ENCODE measurements around the gene LYZL6.

LYZL6 gene

GRCh38 chr17:35943537-35943936, at the start of gene LYZL6:
Gene LYZL6, minus strand, starts transcription at chr17:35943713. Its CDS starts 4,357 bp downstream, at chr17:35939356.
- no peak for FAIRE-seq

- no peak for FAIRE-seq
These were observed 47.6 kb upstream of the LYZL6 start for GRCh38 chr17:35991075-35991474.

GRCh38 chr17:35988164-35988563, 44.7 kb upstream of the LYZL6 start:
- FAIRE-seq: no peak

GRCh38 chr17:35986643-35987042, 43.1 kb upstream of the LYZL6 start, which contains the start of gene CCL14:
Gene CCL14, minus strand, starts transcription at chr17:35986729. Its CDS starts 80 bp downstream, at chr17:35986649.
- FAIRE-seq: no peak

GRCh38 chr17:35984140-35984539, 40.6 kb upstream of the LYZL6 start:
- no peak for FAIRE-seq

GRCh38 chr17:35982409-35983191, 39.1 kb upstream of the LYZL6 start:
- no peak for FAIRE-seq

GRCh38 chr17:35981908-35982330, 38.4 kb upstream of the LYZL6 start:
- FAIRE-seq: no peak

GRCh38 chr17:35981246-35981645, 37.7 kb upstream of the LYZL6 start, which contains the start of gene CCL16:
Gene CCL16, minus strand, starts transcription at chr17:35981497. Its CDS starts 77 bp downstream, at chr17:35981420.
- FAIRE-seq: no peak

- FAIRE-seq: no peak
These were observed 34.8 kb upstream of the LYZL6 start for GRCh38 chr17:35978346-35978745.

GRCh38 chr17:35977509-35977908, 34.0 kb upstream of the LYZL6 start:
- no peak for FAIRE-seq

GRCh38 chr17:35973333-35974260, 30.1 kb upstream of the LYZL6 start:
- FAIRE-seq: no peak

GRCh38 chr17:35972945-35973332, 29.4 kb upstream of the LYZL6 start:
- FAIRE-seq: no peak

- no peak for FAIRE-seq
These were observed 29.0 kb upstream of the LYZL6 start for GRCh38 chr17:35972535-35972934.

GRCh38 chr17:35972066-35972465, 28.6 kb upstream of the LYZL6 start:
- FAIRE-seq: no peak

GRCh38 chr17:35969558-35970380, 26.3 kb upstream of the LYZL6 start:
- no peak for FAIRE-seq

GRCh38 chr17:35968520-35969054, 25.1 kb upstream of the LYZL6 start:
- FAIRE-seq: no peak

GRCh38 chr17:35965272-35965671, 21.8 kb upstream of the LYZL6 start:
- FAIRE-seq: no peak

GRCh38 chr17:35963663-35964062, 20.1 kb upstream of the LYZL6 start:
- no peak for FAIRE-seq

GRCh38 chr17:35953720-35954119, 10.2 kb upstream of the LYZL6 start:
- no peak for FAIRE-seq

GRCh38 chr17:35949401-35949800, 5.9 kb upstream of the LYZL6 start:
- FAIRE-seq: no peak

GRCh38 chr17:35948092-35948491, 4.6 kb upstream of the LYZL6 start:
- no peak for FAIRE-seq

GRCh38 chr17:35947156-35947585, 3.7 kb upstream of the LYZL6 start:
- no peak for FAIRE-seq
